HG03060 (cell line): ENCODE data around the gene MOB3A.

ENCODE experiments used
- ATAC-seq: cut with Tn5 transposase; IDR thresholded peaks from one replicate; pipeline ENCODE4 v1.9.1; 2021; ENCODE audit warnings: low read depth, moderate number of reproducible peaks; ENCODE audit not compliant: unreplicated experiment

MOB3A gene

DNA sequence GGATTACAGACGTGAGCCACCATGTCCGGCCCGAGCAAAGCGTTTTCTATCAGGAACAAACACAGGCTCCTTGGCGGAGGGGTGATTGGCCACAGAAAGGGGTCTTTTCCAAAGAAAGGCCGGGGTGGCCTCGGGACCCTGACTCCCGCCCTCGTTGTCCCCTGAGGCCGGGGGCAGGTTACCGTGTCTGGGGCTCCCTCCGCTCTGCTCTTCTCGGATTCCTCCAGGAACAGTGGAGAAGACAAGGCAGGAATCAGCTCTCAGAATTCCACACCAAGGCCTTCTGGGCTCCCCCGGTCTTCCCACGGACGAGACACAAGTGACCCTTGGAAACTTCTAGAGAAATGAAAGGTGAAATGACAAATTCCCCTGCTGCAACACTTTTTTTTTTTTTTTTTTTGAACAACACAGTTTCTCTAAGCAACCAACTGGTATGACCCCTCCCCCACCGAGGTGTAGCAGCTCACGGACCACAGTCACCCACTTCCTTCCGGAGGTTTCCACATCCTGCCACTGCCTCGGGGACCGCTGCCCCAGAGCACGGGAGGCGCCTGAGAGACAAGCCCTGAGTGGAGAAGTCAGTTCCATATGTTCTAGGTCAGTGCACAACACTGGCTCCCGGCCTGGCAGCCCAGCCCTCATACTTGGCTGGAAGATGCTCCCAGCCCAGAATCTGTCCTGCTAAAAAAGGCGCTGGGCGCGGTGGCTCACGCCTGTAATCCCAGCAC is 11.0 kb downstream of the MOB3A start:
- no peak for ATAC-seq

DNA sequence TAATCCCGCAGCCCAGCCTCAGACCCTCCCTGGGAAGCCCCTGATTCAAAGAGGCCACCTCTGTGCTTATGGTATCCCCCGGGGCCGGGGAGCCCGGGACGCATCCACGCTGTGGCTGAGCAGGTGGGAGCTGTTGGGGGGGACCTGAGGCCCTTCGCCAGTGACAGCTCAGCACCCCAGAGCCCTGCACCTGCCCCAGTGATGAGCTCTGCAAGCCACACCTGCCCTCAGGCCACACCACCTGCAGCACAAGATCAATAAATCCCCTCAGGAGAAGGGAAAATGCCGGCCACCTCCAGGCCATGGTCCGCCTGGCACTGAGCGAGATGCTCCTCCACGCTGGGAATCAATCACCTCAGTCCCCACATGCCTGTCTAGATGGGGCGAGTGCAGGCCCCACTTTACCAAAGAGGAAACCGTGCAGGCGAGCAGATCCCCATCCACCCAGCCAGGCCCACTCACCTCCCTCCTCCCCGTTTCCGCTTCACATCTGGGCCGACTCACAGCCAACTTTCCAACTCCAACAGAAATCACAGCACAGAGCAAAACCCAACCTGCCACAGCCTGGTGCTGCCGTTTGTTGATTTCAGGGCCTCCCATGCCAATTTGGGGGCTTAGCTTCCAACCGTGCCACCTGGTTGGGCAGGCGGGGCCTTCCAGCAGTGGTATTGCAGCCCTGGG is 12.8 kb downstream of the MOB3A start:
- no peak for ATAC-seq

DNA sequence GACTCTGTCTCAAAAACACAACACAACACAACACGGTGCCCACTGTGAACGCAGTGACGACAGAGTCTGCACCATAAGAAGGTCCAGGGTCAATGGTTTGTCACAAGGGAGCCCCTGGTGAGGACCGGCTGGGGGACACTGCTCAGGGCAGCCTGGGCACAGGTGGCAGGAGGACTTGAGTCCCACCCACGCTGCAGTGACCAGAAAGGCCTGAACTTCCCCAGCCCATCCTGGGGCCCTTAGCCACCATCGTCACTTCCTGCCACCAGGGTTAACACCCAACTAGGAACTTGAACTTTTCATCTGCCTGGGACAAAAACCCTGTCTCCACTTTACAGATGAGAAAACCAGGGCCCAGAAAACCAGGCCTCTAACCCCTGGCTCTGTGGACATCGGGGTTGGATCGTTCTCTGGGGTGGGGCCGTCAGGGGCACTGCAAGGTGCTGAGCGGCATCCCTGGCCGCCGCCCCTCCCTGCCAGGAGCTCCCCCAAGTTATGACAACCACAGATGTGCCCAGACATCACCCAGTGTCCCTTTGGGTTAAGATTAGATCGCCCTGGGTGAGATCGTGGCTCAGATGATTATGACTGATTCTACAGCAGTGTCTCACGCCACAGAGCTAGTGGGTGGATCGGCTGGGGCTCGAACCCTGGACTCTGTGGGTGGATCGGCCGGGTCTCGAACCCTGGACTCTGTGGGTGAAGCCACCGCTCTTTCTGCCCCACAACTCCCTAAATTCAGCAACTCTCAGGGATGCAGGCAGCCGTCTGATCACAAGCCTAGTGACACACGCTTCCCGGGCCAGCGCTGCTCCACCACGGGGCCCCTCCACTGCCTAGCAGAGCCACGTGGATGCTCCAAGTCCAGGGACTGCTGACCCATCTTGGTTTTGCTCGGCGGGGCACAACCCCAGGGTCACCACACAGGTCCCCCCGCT is 14.0 kb downstream of the MOB3A start:
- ATAC-seq = no peak

DNA sequence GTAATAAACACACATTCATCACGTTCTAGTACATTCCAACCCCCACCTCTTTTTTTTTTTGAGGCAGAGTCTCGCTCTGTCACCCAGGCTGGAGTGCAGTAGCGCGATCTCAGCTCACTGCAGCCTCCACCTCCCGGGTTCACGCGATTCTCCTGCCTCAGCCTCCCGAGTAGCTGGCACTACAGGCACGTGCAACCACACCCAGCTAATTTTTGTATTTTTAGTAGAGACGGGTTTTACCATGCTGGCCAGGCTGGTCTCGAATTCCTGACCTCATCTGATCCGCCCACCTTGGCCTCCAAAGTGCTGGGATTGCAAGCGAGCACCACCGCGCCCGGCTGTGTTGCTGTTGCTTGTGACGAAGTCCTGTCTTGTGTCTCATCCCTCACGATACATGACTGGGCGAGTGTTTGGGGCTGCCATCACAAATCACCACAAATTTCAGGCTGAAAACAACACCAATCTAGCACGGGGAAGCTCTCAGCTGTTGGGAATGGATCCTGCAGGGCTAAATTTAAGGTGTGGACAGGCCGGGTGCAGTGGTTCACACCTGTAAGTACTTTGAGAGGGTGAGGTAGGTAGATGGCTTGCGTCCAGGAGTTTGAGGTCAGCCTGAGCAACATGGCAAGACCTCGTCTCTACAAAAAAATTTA is 15.7 kb downstream of the MOB3A start:
- no peak for ATAC-seq

DNA sequence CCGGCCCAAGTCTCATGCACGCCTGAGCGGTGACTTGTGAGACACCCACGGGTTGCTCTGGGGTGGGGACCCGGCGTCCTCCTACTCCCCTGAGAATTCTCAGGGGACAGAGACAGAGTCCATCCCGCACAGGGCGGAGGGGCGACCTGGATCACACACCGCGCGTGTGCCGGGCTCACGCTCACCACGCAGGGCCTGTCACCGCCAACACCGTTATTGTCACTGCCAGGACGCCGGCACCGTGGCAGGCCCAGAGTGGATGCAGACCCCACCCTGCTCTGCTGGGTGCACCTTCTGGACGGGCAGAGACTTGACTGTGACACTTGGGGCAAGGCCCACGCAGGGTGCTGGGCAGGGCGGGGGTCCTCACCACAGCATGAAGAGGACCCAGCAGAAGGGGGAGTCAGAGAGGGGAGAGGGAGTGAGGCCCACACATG is 16.2 kb downstream of the MOB3A start:
- no peak for ATAC-seq

DNA sequence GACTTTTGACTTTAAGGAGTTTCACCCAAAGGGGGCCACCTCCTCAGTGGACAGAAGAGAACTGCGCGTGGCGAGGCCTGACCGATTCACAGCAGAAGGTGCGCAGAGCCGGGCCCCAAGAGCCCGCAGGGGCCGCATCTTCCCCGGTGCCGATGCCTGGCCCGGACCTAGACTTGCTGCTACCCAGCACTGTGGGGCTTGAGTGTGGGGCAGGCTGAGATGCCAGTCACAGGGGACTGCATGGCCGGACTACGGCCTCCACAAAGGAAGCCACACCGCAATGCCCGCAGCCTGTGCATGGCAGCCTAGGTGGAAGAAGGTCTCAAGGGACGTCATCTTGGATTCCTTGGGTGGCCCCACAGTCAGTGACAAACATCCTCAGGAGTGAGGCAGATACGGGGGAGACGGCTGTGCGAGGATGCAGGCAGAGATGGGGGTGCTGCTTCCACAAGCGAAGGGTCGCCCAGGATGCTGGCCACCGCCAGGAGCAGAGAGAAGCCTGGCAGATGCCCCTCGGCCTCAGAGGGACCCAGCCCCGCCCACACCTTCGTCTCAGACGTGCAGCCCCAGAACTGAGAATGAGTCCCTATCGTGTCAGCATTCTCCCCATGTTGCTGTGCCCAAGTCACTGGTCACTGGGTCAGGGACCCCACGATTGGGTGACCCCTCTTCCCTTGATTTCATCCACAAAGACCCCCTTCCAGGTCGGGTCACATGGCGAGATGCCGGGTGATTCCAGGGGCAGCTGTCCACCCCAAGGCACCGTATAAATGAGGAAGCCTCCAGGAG is 16.9 kb downstream of the MOB3A start:
- ATAC-seq = no peak

DNA sequence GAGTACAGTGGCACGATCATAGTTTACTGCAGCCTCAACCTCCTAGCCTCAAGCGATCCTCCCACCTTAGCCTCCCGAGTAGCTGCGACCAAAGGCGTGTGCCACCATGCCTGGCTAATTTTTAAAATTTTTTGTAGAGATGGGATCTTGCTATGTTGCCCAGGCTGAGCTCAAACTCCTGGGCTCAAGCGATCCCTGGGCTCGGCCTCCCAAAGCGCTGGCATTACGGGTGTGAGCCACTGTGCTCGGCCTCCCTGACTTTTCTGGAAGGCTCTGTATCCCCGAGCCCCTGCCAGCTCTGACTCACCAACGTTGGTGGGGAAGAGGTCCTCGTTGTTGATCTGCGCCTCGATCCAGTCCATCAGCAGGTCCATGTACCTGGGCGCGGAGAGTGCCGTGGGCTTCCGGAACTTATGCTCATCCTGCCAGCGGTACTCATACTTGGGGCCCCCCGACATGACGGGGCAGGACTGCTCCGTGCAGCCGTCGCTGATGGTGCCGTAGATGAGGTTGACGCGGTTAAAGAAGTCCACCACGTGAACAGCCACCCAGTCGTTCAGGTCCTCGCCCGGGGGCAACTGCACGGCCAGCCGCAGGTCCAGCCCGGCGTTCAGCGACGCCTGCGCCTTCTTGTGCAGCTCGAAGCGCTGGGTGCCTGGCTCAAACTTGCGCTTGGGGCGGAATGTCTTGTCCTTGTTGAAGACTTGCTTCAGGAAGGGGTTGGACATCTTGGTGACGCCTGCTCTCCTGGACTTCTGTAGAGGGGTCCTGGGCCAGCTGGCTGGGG is 18.1 kb downstream of the MOB3A start:
- ATAC-seq = no peak

DNA sequence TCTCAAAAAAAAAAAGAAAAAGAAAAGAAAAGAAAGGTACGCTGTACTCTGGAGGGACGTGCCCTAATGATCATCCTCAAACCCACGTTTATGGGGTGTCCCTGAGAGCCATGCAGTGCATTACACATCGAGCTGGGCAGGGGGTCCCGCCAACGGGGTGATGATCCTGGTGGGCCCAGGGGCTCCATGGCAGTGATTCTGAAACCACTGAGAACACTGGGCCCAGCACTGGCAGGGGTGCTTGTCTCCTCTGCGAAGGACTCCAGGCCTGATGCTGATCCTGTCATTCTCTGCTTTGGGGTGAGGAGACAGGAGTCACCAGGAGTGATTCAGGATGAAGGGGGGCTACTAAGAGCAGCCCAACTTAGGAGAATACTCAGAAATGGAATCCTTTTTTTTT is 18.7 kb downstream of the MOB3A start:
- ATAC-seq = no peak

DNA sequence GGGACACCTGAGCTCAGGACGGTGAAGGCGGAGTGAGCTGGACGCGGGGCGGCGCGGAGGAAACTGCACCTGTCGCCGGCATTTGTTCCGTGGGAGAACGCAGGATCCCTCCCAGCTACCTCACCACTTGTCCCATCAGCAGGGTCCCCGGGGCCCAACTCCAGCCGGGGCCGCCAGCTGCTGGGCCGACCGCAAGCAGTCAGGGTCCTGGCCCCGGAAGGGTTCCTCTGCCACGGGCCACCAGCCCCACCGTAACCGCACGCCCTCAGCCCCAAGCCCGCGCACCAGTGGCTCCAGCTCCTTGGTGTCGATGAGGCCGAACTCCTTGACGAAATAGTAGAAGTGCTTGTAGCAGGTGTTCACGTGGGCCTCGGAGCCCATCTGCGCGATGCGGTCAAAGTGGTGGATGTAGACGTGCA is 19.6 kb downstream of the MOB3A start:
- ATAC-seq = no peak

DNA sequence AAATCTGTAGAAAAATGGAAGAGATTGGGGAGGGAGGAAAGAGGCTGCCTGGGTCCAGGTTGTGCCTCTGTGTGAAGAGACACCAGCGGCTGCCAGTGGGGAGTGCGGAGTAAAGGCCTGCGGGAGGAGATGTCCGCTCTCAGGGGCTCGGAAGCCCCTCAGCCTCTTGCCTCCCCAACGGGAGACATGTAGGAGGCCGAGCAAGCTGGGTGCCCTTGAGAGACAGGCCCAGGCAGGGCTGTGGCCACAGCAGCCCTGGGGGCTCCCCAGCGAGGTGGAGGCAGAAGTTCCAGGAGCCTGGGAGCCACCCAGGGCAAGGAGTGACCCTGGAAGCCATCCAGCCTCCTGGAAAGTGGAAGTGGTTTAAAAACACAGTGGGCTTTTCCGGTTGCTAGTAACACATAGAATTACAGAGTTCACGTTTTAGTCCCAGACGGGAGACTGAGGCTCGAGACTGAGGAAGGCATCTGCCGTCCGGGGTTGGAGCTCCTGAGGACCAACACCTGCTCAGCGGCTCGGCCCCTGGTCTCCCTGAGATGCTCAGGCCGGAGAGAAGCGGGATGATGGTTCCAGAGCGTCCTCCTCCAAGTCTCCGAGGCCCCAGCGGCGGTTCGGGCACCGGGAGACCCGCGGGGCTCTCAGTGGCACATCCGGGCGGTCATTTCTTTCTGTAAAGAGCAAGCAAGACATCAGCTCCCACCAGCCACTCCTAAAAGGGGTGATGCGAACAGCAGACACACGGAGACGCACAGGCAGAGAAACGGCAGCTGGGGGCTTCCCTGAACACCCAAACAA is 23.2 kb downstream of the MOB3A start:
- ATAC-seq = no peak

DNA sequence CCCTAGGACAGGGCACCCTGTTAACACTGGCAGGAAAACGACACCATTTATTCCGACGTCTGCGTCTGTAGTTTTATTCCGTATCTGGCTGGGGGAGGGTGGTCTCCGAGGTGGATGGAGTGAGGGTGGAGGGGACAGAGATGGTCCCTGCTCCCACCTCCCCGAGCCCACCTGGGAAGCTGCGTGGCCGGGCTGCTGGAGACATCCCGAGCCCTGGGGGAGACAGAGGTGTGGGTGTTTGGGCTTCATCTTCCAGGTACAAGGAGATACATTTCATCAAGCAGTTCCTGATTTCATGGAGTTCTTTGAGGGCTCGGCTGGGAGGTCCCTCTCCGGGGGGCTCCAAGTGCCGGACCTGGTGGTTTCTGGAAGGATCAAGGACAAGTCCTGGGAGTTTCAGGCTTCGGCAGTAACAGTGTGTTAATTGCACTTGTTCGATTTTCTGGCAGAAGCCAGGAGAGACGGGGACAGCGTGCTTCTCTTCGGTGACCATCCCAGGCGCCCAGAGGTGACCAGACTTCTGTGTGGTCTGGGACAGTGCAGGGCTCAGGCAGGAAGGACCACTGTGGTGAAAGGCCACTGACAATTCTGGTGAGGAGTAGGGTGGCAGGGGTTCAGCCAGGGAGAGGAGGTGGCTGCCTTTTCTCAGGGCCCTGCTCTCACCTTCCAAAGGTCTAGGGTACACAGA is 25.0 kb downstream of the MOB3A start:
- no peak for ATAC-seq

DNA sequence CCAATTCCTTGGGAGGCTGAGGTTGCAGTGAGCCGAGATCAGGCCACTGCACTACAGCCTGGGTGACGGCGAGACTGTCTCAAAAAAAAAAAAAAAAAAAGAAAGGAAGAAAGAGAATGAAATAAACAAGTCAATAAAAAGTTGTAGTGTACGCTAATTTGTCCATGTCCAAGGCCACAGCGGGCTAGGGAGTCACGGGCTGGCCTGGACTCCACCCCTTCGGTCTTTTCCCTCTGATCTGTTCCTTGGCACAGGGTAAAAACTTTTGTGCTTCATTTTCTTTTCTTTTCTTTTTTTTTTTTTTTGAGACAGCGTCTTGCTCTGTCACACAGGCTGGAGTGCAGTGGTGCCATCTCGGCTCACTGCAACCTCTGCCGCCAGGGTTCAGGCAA is 25.7 kb downstream of the MOB3A start:
- ATAC-seq = no peak

DNA sequence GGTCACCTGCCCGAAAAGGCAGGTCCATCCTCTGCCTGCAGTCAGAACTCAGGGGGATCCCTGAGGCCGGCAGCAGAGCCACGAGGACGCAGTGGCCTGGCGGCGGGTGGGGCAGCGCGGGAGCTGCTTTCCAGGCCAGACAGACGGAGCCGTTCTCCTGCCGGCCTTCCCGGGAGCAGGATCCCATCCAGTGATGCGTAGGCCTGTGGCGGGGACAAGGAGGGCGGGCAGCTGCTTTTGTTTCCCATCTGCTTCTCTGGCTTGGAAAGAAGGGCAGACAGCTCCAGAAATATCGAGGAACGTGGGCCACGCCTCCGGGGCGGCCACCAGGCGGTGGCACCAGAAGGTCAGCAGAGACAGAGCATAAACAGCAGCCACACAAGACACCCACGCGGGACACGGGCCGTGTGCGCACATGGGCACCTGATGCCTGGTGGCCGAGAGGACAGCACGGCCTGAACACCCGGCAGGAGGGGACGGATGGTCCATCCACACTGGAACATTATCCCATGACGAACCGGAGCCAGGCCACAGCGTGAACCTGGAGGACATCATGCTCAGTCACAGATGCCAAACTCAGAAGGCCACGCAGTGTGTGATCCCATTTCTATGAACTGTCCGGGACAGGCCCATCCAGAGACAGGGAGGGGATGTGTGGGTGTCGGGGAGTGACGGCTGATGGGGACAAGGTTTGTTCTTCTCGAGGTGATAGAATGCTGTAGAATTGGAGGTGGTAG is 31.2 kb downstream of the MOB3A start:
- ATAC-seq = no peak

DNA sequence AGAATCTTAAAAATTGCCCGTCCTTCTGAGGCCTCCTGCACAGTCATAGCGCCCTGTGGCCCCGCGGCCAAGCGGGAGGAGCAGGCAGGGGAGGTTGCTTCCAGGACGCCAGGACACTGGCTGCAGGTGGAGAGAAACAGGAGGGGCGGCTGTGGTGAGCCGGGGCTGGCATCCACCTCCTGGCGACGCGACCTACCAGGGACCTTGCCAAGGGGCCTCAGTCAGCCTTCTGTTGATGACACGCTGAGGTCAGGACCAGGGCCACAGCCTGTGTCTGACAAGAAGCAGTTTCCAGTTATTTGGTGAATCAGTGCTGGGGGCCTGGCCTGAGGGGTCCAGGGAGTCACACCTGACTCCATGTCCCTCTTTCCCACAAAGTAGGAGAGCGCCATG is 31.7 kb downstream of the MOB3A start:
- ATAC-seq = no peak

DNA sequence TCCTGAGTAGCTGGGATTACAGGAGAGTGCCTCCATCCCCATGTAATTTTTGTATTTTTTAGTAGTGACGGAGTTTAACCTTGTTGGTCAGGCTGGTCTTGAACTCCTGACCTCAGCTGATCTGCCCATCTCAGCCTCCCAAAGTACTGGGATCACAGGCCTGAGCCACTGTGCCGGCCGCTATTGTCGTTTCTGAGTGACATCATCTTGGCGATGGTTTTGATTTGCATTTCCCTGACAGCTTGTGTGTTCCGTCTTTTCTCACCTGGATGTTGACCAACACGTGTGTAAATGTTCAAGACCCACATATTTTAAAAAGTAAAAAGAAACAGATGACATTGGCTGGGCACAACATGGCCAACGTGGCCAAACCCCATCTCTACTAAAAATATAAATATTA is 32.3 kb downstream of the MOB3A start:
- ATAC-seq = no peak

DNA sequence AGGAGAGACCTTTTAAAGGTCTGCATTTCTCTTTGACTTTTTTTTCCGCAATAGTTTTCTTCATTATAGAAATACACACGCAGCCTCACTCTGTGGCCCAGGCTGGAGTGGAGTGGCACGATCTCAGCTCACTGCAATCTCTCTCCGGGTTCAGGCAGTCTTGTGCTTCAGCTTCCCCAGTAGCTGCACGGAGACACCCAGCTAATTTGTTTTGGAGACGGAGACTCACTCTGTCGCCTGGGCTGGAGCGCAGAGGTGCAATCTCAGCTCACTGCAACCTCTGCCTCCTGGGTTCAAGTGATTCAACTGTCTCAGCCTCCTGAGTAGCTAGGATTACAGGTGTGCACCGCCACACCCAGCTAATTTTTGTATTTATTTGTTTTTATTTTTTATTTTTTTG is 33.4 kb downstream of the MOB3A start:
- ATAC-seq = no peak

DNA sequence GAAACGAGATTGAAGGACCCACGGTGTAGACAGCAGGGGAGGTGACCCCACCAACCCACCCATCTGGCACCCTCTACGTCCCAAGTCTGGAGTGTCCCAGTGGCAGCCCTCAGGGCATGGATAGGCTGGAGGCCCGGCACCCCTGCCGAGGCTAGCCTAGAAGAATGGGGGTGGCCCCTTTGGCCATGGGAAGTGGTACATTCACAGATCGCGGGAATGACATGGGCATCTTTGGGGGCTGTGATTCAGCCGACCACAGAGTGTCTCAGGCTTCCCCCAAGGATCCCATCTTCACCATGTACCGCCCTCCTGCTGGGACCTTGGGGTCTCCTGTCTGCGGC is 33.8 kb downstream of the MOB3A start:
- no peak for ATAC-seq
